ENCODE results near the gene TSHZ2. TPM values are rescaled to one million over a fixed set of nuclear protein-coding genes. Genes with fewer than 3 reads are reported as not detected.
"Not testable (repeated sequence)": the region's sequence is repeated elsewhere in the genome, so short reads cannot be mapped to it uniquely, and the experiment has no call there.

TSHZ2 gene
- total and polyA plus RNA-seq, 7 donors: 1.2 to 32.7 (median 14.0) TPM

GRCh38 chr20:53497246-53497645 is 525.1 kb downstream of the TSHZ2 start:
- no peak overlapping the region for H3K27ac ChIP-seq
- 93% methylated on average over 3 of the region's 3 CpGs for WGBS, 2 donors
- no peak for DNase-seq
- intact Hi-C loops (cut with DNase I): no loop called here
- H3K4me3 ChIP-seq: no peak overlapping the region
- H3K9me3 ChIP-seq: no peaks in the 10 kb centered on the region
- H3K27me3 ChIP-seq: no peaks in the 10 kb centered on the region
- TF ChIP-seq POLR2AphosphoS5 (IDR thresholded peaks at IDR 0.05) (no peak), CTCF (IDR thresholded peaks at IDR 0.05) (no peak), POLR2A (IDR thresholded peaks at IDR 0.05) (no peak), EP300 (IDR thresholded peaks at IDR 0.05) (no peak)
- H3K4me1 ChIP-seq: no peaks in the 10 kb centered on the region
- H3K36me3 ChIP-seq: no peaks in the 10 kb centered on the region

GRCh38 chr20:53498341-53498740 is 526.2 kb downstream of the TSHZ2 start:
- intact Hi-C loops (cut with DNase I): no loop called here
- WGBS, 2 donors: 83 to 86% methylated on average over 5 of the region's 5 CpGs
- Histone ChIP-seq H3K27ac (no peak overlapping the region), H3K4me1 (no peaks in the 10 kb centered on the region), H3K27me3 (no peaks in the 10 kb centered on the region), H3K9me3 (no peaks in the 10 kb centered on the region), H3K4me3 (no peak overlapping the region), H3K36me3 (no peaks in the 10 kb centered on the region)
- TF ChIP-seq EP300 (IDR thresholded peaks at IDR 0.05) (no peak), CTCF (IDR thresholded peaks at IDR 0.05) (no peak), POLR2A (IDR thresholded peaks at IDR 0.05) (no peak), POLR2AphosphoS5 (IDR thresholded peaks at IDR 0.05) (no peak)
- no peak for DNase-seq

- intact Hi-C loops (cut with DNase I): no loop called here
These were observed 528.5 kb downstream of the TSHZ2 start for GRCh38 chr20:53500651-53501050.

GRCh38 chr20:53502820-53503219 is 530.7 kb downstream of the TSHZ2 start:
- intact Hi-C loops (cut with DNase I): no loop called here
- H3K27ac ChIP-seq: no peak overlapping the region
- H3K9me3 ChIP-seq: no peaks in the 10 kb centered on the region
- no peak for TF ChIP-seq POLR2AphosphoS5 (IDR thresholded peaks at IDR 0.05)
- no peak for TF ChIP-seq POLR2A (IDR thresholded peaks at IDR 0.05)
- no peak for TF ChIP-seq CTCF (IDR thresholded peaks at IDR 0.05)
- no peak for TF ChIP-seq EP300 (IDR thresholded peaks at IDR 0.05)
- no peak for DNase-seq
- 80 to 94% methylated on average over 4 of the region's 4 CpGs for WGBS, 2 donors
- no peak overlapping the region for H3K4me3 ChIP-seq
- no peaks in the 10 kb centered on the region for H3K27me3 ChIP-seq
- no peaks in the 10 kb centered on the region for H3K36me3 ChIP-seq
- no peaks in the 10 kb centered on the region for H3K4me1 ChIP-seq

More at GRCh38 chr20:53500651-53501050, 528.5 kb downstream of the TSHZ2 start:
- no peak for DNase-seq
- no peaks in the 10 kb centered on the region for H3K4me1 ChIP-seq
- H3K4me3 ChIP-seq: no peak overlapping the region
- no peaks in the 10 kb centered on the region for H3K36me3 ChIP-seq
- no peaks in the 10 kb centered on the region for H3K27me3 ChIP-seq
- TF ChIP-seq EP300 (IDR thresholded peaks at IDR 0.05): no peak
- TF ChIP-seq CTCF (IDR thresholded peaks at IDR 0.05): no peak
- no peak for TF ChIP-seq POLR2A (IDR thresholded peaks at IDR 0.05)
- TF ChIP-seq POLR2AphosphoS5 (IDR thresholded peaks at IDR 0.05): no peak
- H3K9me3 ChIP-seq: no peaks in the 10 kb centered on the region
- H3K27ac ChIP-seq: no peak overlapping the region

GRCh38 chr20:53503517-53503919 is 531.4 kb downstream of the TSHZ2 start:
- TF ChIP-seq POLR2A (IDR thresholded peaks at IDR 0.05) (no peak), CTCF (IDR thresholded peaks at IDR 0.05) (no peak), POLR2AphosphoS5 (IDR thresholded peaks at IDR 0.05) (no peak), EP300 (IDR thresholded peaks at IDR 0.05) (no peak)
- H3K36me3 ChIP-seq: no peaks in the 10 kb centered on the region
- DNase-seq: no peak
- no peaks in the 10 kb centered on the region for H3K9me3 ChIP-seq
- intact Hi-C loops (cut with DNase I): no loop called here
- H3K27me3 ChIP-seq: no peaks in the 10 kb centered on the region
- H3K4me3 ChIP-seq: no peak overlapping the region
- no peaks in the 10 kb centered on the region for H3K4me1 ChIP-seq
- no peak overlapping the region for H3K27ac ChIP-seq
- 53 to 79% methylated on average over 7 of the region's 7 CpGs for WGBS, 2 donors

- H3K4me3 ChIP-seq; H3K27me3 ChIP-seq; H3K4me1 ChIP-seq; H3K9me3 ChIP-seq; H3K36me3 ChIP-seq; DNase-seq; intact Hi-C loops (cut with DNase I); H3K27ac ChIP-seq: not testable (repeated sequence)
- WGBS, 2 donors: 56 to 78% methylated on average over 18 of the region's 19 CpGs
These were observed 531.9 kb downstream of the TSHZ2 start for GRCh38 chr20:53504106-53504505.
